GM18508 (cell line): Measurements from ENCODE around the gene VIP.
"Not testable (repeated sequence)": the region's sequence is repeated elsewhere in the genome, so short reads cannot be mapped to it uniquely, and the experiment has no call there.

Source experiments
- ATAC-seq: cut with Tn5 transposase; IDR thresholded peaks from one replicate; pipeline ENCODE4 v1.9.1; 2021; ENCODE audit warnings: moderate number of reproducible peaks; ENCODE audit not compliant: insufficient read depth, unreplicated experiment

VIP gene

GRCh38 chr6:152750694-152751093 lies at the start of gene VIP:
TSS of gene VIP (plus strand) at chr6:152750797. CDS start at chr6:152752178, 1,381 bp downstream.
- no peak for ATAC-seq

- ATAC-seq, result no peak
Observed at GRCh38 chr6:152701081-152701862, 49.3 kb upstream of the VIP start.

- no peak for ATAC-seq
Observed at GRCh38 chr6:152701863-152702401, 48.7 kb upstream of the VIP start.

GRCh38 chr6:152703750-152704149 lies 46.8 kb upstream of the VIP start:
- not testable (repeated sequence) for ATAC-seq

GRCh38 chr6:152705327-152705726 lies 45.3 kb upstream of the VIP start:
- ATAC-seq, result no peak

- no peak for ATAC-seq
Observed at GRCh38 chr6:152716322-152716721, 34.3 kb upstream of the VIP start.

GRCh38 chr6:152720974-152721373 lies 29.6 kb upstream of the VIP start:
- ATAC-seq, result no peak

GRCh38 chr6:152721956-152722355 lies 28.6 kb upstream of the VIP start:
- ATAC-seq, result no peak

GRCh38 chr6:152723398-152723797 lies 27.2 kb upstream of the VIP start:
- ATAC-seq, result no peak

GRCh38 chr6:152726313-152726712 lies 24.3 kb upstream of the VIP start:
- no peak for ATAC-seq

- ATAC-seq, result no peak
Observed at GRCh38 chr6:152727507-152727906, 23.1 kb upstream of the VIP start.

- no peak for ATAC-seq
Observed at GRCh38 chr6:152734630-152735029, 16.0 kb upstream of the VIP start.

GRCh38 chr6:152736687-152737273 lies 13.8 kb upstream of the VIP start:
- ATAC-seq, result no peak

- ATAC-seq, result no peak
Observed at GRCh38 chr6:152745509-152746171, 5.0 kb upstream of the VIP start.

- ATAC-seq, result no peak
Observed at GRCh38 chr6:152746172-152746553, 4.4 kb upstream of the VIP start.

- no peak for ATAC-seq
Observed at GRCh38 chr6:152748843-152749242, 1.8 kb upstream of the VIP start.

GRCh38 chr6:152749336-152749735 lies 1.3 kb upstream of the VIP start:
- no peak for ATAC-seq

- ATAC-seq, result no peak
Observed at GRCh38 chr6:152765331-152765730, 14.7 kb downstream of the VIP start.

GRCh38 chr6:152769159-152769558 lies 18.6 kb downstream of the VIP start:
- ATAC-seq, result no peak

GRCh38 chr6:152769993-152770392 lies 19.4 kb downstream of the VIP start:
- no peak for ATAC-seq

- ATAC-seq, result no peak
Observed at GRCh38 chr6:152771061-152771687, 20.6 kb downstream of the VIP start.
